ENCODE results near the gene SHISA5.

DNA sequence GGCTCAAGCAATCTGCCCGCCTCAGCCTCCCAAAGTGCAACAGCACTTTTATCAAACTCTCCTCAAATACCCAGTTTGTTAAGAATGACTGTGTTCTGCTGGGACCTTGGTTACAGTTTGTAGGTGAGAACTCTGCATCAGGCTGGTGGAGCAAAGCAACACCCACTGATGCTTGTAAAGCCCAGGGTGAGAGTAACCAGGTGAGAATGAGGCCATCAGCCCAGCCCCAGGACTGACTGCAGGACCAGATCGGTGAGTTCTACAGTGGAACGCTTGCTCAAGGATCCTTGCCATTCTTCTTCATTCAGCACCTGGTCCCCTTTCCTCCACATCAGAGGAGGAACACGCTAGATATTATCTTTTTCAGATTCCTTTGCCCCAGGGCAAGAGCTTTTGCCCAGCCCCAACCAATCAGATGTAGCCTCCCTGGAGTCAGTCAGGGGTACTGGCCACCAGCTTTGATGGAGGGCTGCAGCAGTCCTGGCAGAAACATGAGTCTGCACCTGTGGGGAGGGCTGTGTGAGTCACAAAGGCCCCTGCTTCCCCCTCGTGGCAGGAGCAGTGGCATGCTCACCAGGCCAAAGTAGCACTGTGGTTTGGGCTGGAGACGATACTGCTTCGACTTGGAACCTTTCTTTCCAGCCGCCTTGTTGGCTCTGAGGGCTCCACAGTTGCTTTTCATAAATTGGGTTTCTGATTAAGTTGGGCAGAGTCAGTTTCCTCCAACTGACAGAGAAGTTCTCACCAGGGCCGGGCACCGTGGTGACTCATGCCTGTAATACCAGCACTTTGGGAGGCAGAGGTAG, 3.5 kb upstream of the SHISA5 start:
- TF ChIP-seq, protein P1, sequence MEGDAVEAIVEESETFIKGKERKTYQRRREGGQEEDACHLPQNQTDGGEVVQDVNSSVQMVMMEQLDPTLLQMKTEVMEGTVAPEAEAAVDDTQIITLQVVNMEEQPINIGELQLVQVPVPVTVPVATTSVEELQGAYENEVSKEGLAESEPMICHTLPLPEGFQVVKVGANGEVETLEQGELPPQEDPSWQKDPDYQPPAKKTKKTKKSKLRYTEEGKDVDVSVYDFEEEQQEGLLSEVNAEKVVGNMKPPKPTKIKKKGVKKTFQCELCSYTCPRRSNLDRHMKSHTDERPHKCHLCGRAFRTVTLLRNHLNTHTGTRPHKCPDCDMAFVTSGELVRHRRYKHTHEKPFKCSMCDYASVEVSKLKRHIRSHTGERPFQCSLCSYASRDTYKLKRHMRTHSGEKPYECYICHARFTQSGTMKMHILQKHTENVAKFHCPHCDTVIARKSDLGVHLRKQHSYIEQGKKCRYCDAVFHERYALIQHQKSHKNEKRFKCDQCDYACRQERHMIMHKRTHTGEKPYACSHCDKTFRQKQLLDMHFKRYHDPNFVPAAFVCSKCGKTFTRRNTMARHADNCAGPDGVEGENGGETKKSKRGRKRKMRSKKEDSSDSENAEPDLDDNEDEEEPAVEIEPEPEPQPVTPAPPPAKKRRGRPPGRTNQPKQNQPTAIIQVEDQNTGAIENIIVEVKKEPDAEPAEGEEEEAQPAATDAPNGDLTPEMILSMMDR (IDR thresholded peaks at IDR 0.05) = peak in 3 of 4 experiments; percentile 28 to 57 (median 37)
- no peak for TF ChIP-seq POLR2AphosphoS5 (IDR thresholded peaks at IDR 0.05)
